Sciatic nerve (tissue), 2 donors: ENCODE data around the gene HSPA1L. TPM values are rescaled to one million over a fixed set of nuclear protein-coding genes. Genes with fewer than 3 reads are reported as not detected.
"Not testable (repeated sequence)": the region's sequence is repeated elsewhere in the genome, so short reads cannot be mapped to it uniquely, and the experiment has no call there.

Experiments used
- ATAC-seq: fragments of 200-7000 bp; cut with Tn5 transposase; one replicate; pipeline ENCODE4 v1.9.1; 2020; ENCODE audit warnings: mild to moderate bottlenecking, moderate library complexity
- DNase-seq: peaks from one replicate; pipeline ENCODE4 v3.0.0-alpha.2; 2020; ENCODE audit warnings: low spot score
- intact Hi-C: fragments of 100-400 bp; cut with DNase I; formaldehyde crosslinking; loops from one replicate; pipeline ENCODE4 v1.14.2; 2022
- total RNA-seq: library from RNA; stranded (reverse); fragmentation: NEBNext Ultra II Directional; extraction: Animal tissue kit (Norgen Biotek cat#: 25700); gene quantifications from one replicate; pipeline ENCODE4 v1.2.1, GENCODE V29; 2021
- donor health status: DM: no; HTN: no; CAD: no.
- donor health status: DM: no; HTN: no; CAD: no.

The HSPA1L gene
- total RNA-seq, 1 donor from 2014 or later = 2.8 TPM

DNA sequence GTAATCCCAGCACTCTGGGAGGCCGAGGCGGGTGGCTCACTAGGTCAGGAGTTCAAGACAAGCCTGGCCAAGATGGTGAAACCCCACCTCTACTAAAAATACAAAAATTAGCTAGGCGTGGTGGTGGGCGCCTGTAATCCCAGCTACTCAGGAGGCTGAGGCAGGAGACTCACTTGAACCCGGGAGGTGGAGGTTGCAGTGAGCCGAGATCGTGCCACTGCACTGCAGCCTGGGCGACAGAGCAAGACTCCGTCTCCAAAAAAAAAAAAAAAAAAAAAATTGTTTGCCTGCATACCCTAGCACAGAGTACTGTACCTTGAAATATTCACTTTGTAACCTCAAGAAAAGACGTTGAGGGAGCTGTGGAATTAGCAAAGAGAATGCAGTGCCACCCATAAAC lies 5.3 kb upstream of the HSPA1L start:
- DNase-seq, intact Hi-C loops, ATAC-seq: not testable (repeated sequence)

DNA sequence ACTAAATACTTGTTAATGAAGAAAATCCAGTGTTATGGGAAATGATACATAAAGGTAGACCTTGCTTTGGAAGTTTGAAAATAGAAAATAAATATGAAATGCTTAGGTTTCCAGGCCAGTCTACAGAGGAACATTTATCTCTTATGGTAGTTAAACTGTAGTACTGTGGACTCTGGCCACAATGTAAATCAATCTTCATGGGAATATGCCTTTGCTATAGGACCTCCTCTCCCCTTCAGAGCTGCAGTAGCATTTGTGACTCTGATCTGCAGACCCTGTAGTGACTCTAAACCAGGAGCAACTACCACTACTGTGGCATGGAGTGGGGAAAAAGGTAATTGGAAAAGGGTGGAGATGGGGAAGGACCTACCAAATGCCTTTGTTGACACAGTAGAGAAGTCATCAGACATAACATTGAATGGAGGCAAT lies 4.8 kb upstream of the HSPA1L start:
- no peak for DNase-seq
- intact Hi-C loops = no loop called here
- ATAC-seq = no peak

- ATAC-seq, DNase-seq, intact Hi-C loops: not testable (repeated sequence)
These were observed 2.9 kb upstream of the HSPA1L start for GRCh38 chr6:31817929-31818511.

DNA sequence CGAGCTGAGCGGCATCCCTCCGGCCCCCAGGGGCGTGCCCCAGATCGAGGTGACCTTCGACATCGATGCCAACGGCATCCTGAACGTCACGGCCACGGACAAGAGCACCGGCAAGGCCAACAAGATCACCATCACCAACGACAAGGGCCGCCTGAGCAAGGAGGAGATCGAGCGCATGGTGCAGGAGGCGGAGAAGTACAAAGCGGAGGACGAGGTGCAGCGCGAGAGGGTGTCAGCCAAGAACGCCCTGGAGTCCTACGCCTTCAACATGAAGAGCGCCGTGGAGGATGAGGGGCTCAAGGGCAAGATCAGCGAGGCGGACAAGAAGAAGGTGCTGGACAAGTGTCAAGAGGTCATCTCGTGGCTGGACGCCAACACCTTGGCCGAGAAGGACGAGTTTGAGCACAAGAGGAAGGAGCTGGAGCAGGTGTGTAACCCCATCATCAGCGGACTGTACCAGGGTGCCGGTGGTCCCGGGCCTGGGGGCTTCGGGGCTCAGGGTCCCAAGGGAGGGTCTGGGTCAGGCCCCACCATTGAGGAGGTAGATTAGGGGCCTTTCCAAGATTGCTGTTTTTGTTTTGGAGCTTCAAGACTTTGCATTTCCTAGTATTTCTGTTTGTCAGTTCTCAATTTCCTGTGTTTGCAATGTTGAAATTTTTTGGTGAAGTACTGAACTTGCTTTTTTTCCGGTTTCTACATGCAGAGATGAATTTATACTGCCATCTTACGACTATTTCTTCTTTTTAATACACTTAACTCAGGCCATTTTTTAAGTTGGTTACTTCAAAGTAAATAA lies 2.2 kb upstream of the HSPA1L start:
- DNase-seq = peak; percentile 67
- intact Hi-C loops, ATAC-seq: not testable (repeated sequence)

DNA sequence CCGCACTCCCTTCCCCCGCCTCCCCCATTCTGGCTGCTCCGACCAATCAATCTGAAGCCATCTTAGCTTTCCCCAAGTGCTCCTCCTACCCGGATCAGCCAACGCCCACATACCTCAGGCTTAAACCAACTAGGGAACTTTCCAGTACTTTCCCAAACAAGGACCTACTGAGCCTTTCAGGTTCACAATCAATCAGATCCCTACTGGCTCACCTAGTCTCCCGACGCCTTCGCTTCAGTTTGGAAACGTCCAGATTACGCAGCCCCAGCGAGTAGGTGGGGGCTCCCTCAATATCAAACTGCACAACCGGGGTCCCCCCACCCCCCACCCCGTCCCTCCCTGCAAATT lies 432 bp downstream of the HSPA1L start:
- DNase-seq (peak; percentile 96), ATAC-seq (peak; percentile 89)
- intact Hi-C loops = no loop called here

- ATAC-seq (no peak), DNase-seq (no peak)
- intact Hi-C loops = no loop called here
These were observed 1.6 kb downstream of the HSPA1L start for GRCh38 chr6:31813465-31813849.

GRCh38 chr6:31811645-31812044 lies 3.4 kb downstream of the HSPA1L start:
- DNase-seq (peak; percentile 57), ATAC-seq (no peak)
- intact Hi-C loops = no loop called here

DNA sequence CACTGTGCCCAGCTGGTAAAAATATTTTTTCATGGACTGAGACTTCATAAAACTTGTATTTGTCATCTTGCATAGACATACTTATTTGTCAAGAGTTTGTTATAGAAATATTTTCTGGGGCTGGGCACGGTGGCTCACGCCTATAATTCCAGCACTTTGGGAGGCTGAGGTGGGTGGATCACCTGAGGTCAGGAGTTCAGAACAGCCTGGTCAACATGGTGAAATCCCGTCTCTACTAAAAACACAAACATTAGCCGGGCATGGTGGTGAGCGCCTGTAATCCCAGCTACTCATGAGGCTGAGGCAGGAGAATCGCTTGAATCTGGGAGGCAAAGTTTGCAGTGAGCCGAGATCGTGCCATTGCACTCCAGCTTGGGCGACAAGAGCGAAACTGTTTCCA lies 6.5 kb downstream of the HSPA1L start:
- ATAC-seq, intact Hi-C loops: not testable (repeated sequence)
- peak; percentile 18 for DNase-seq

GRCh38 chr6:31806470-31807272 lies 8.4 kb downstream of the HSPA1L start, which contains the start of gene LSM2:
Gene LSM2 (minus strand): TSS chr6:31806966. CDS start chr6:31806757, 209 bp downstream.
- peak; percentile 98 for DNase-seq
- ATAC-seq = peak; percentile 98
- intact Hi-C loops = no loop called here

DNA sequence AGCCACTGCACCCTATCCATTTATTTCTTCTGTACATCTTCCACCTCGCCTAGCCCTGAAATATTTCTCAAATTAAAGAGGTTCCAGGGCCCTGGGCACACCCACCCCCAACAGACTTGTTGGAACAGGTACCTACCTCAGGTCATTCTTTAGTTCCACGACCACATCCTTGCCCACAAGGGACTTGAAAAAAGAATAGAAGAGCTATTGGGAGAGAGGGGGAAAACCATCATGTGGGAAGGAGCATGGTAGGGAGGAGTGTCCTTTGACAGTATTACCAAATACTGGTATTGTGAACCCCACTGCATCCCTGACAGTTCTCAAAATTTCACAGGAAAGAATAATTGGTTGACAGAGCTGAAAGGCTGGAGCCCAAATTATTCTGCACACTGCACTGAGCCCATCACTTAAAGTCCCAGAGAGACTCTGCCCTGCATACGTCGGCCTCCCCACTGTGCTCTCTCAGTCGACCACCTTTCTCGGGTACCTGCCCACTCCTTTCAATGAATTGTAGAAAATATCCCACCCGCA lies 9.1 kb downstream of the HSPA1L start:
- DNase-seq = peak; percentile 32
- intact Hi-C loops = no loop called here
- ATAC-seq = peak; percentile 2

DNA sequence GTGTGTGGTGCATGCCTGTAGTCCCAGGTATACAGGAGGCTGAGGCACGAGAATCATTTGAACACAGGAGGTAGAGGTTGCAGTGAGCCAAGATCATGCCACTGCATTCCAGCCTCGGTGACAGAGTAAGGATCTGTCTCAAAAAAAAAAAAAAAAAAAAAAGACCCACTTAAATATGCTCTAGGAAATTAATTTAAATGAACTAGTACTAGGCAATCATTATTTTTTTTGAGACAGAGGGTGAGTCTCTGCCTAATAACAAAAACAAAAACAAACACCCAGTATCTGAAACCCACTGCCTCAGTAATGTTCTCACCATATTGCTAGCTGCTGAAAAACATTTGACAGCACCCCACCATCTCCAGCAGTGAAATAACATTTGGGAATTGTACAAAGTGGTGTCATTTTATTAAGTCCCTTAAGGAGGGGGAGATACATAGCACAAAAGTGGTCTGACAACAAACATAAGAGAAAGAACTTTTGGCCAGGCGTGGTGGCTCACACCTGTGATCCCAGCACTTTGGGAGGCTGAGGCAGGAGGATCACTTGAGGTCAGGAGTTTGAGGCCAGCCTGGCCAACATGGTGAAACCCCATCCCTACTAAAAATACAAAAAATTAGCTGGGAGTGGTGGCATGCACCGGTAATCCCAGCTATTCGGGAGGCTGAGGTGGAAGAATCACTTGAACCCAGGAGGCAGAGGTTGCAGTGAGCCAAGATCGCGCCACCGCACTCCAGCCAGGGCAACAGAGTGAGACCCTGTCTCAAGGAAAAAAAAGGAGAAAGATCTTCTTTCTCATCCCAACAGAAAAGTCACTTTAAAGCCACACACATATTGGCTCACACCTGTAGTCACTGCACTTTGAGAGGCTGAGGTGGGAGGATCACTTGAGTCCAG lies 13.8 kb downstream of the HSPA1L start:
- DNase-seq, intact Hi-C loops, ATAC-seq: not testable (repeated sequence)

DNA sequence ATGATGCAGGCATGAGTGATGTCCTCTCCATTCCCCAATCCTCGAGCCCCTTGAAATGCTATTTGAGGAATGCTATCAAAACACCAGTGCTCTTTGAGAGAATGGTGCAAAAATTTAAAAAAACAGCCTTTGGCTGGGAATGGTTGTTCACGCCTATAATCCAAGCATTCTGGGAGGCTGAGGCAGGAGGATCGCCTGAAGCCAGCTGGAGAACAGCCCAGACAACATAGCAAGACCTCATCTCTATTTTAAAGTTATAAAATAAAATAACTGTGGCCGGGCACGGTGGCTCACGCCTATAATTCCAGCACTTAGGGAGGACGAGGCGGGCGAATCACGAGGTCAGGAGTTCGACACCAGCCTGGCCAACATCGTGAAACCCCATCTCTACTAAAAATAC lies 15.3 kb downstream of the HSPA1L start:
- intact Hi-C loops = no loop called here
- no peak for ATAC-seq
- no peak for DNase-seq

DNA sequence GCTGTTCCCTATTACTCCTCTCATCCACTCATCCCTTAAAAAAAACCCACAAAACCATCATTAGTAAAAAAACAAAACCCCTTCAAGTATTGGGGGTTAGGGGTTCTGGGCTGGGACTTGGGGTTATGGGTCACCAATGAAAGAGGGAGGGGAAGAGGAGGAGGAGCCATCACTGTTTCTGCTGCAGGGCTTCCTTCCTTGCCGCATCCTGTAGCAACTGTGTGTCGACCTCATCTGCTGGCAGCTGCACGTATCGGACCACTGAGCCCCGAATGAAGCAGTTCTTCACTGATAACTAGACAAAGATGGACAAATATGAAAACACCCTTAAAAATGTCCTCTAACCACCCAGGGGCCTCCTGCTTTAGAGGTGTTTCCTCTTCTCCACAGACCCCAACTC lies 17.5 kb downstream of the HSPA1L start:
- intact Hi-C loops = no loop called here
- DNase-seq (no peak), ATAC-seq (no peak)

- intact Hi-C loops = no loop called here
- ATAC-seq = no peak
These were observed 18.1 kb downstream of the HSPA1L start for GRCh38 chr6:31796993-31797385.

GRCh38 chr6:31795616-31796298 lies 19.3 kb downstream of the HSPA1L start, which contains the start of gene VARS1:
Gene VARS1 (minus strand): TSS chr6:31795752. CDS start chr6:31795217, 535 bp downstream.
- ATAC-seq (peak; percentile 93), DNase-seq (peak; percentile 94)
- intact Hi-C loops = no loop called here

More at GRCh38 chr6:31796993-31797385, 18.1 kb downstream of the HSPA1L start:
- no peak for DNase-seq

- DNase-seq (no peak), ATAC-seq (peak; percentile 8)
- intact Hi-C loops = no loop called here
These were observed 20.0 kb downstream of the HSPA1L start for GRCh38 chr6:31794866-31795615.

DNA sequence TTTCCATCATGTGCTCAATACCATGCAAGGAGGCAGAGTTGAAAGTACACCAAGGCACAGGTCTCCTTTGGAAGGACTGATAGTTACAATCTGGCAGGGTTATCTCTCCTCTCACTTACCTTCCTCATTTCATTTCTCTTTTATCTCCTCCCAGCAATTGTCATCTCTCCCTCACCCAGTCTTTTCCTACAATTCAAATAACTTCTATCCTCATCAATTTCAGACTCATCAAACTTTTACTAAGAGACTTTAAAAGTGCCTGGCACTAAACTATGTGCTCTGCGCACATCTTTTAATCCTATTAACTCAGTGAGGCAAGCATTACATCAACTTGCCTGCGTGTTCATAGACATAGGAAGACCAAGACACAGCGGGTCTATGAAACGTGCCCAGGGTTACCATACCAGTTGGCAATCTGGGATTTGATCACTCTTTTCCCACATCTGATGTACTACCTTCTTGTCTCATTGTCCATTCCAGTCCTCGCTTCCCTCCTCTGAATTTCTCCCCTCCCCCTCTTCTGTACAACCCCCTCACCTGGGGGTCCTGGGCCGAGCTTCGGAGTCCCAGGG lies 20.7 kb downstream of the HSPA1L start:
- no peak for DNase-seq
- intact Hi-C loops = no loop called here
- ATAC-seq = no peak
